Breast epithelium (tissue), 4 donors: ENCODE measurements around the gene GEMIN4. TPM values are rescaled to one million over a fixed set of nuclear protein-coding genes. Genes with fewer than 3 reads are reported as not detected.
A peak's percentile ranks its signal among the peaks of the same experiment; 100 is the strongest.
"Not testable (repeated sequence)": the region's sequence is repeated elsewhere in the genome, so short reads cannot be mapped to it uniquely, and the experiment has no call there.

Experiments
- DNase-seq, 2 donors: peaks; one replicate each; pipeline ENCODE4 v3.0.0-alpha.2; 2019; ENCODE audit warnings: low spot score in 2 of 2
- H3K27ac ChIP-seq, 2 donors: fragments of 200-600 bp; sonication (generic) in 1 of 2; one replicate each; pipeline ENCODE4 v1.5.1; 2016 to 2019; ENCODE audit warnings: mild to moderate bottlenecking in 1 of 2
- H3K27me3 ChIP-seq, 2 donors: fragments of 200-600 bp; sonication (generic) in 1 of 2; one replicate each; pipeline versions ENCODE4 v1.5.1 to v1.6.0; 2017 to 2019; ENCODE audit warnings: control low read depth in 1 of 2, mild to moderate bottlenecking in 1 of 2
- H3K36me3 ChIP-seq: fragments of 200-600 bp; one replicate; pipeline ENCODE4 v1.5.1; 2019
- H3K4me1 ChIP-seq, 2 donors: fragments of 200-600 bp; sonication (generic); one replicate each; pipeline ENCODE4 v1.5.1; 2016 to 2019; ENCODE audit warnings: control low read depth in 1 of 2
- H3K4me3 ChIP-seq, 3 donors: fragments of 200-600 bp; sonication (generic); 1 replicate in 2 of 3; 2 replicates in 1 of 3; pipeline ENCODE4 v1.5.1; 2016 to 2019; ENCODE audit warnings: mild to moderate bottlenecking in 3 of 3, moderate library complexity in 2 of 3
- H3K9me3 ChIP-seq, 2 donors: fragments of 200-600 bp; sonication (generic) in 1 of 2; one replicate each; pipeline ENCODE4 v1.5.1; 2016 to 2019; ENCODE audit warnings: control low read depth in 1 of 2
- CTCF ChIP-seq, 3 donors: fragments of 450-650 bp; IDR thresholded peaks; one replicate each; pipeline ENCODE4 v1.5.1; 2016 to 2017; ENCODE audit warnings: antibody characterized with exemption in 3 of 3, mild to moderate bottlenecking in 3 of 3, moderate library complexity in 3 of 3
- POLR2A ChIP-seq: fragments of 450-650 bp; IDR thresholded peaks from one replicate; pipeline ENCODE4 v1.6.1; 2016; ENCODE audit warnings: antibody characterized with exemption, mild to moderate bottlenecking, moderate library complexity
- POLR2AphosphoS5 ChIP-seq, 3 donors: sonication (generic); formaldehyde crosslinking; IDR thresholded peaks; one replicate each; pipeline ENCODE4 v1.6.1; 2017; ENCODE audit warnings: antibody characterized with exemption in 3 of 3
- intact Hi-C: fragments of 100-400 bp; cut with DNase I; formaldehyde crosslinking; loops from one replicate; pipeline ENCODE4 v1.15.1; 2023; ENCODE audit warnings: low total_unique reads
- total RNA-seq, 3 donors: library from RNA; depleted of rRNA; stranded (reverse); fragments of >200 nt; gene quantifications; one replicate each; pipeline ENCODE4 v1.1.0, GENCODE V29; 2016

GEMIN4 gene
- total RNA-seq, 3 donors from 2014 or later = 21.0 to 25.1 (median 22.1) TPM

- Histone ChIP-seq H3K27me3 (no peaks in the 10 kb centered on the region), H3K9me3 (no peaks in the 10 kb centered on the region), H3K4me1 (no peaks in the 10 kb centered on the region), H3K4me3 (no peak overlapping the region), H3K27ac (no peak overlapping the region), H3K36me3 (no peaks in the 10 kb centered on the region)
- DNase-seq = no peak
- no peak for TF ChIP-seq POLR2AphosphoS5 (IDR thresholded peaks at IDR 0.05)
- TF ChIP-seq CTCF (IDR thresholded peaks at IDR 0.05) = no peak
- no peak for TF ChIP-seq POLR2A
- intact Hi-C loops = no loop called here
These were observed 40.2 kb upstream of the GEMIN4 start for GRCh38 chr17:792277-792676.

GRCh38 chr17:791829-792228 lies 39.8 kb upstream of the GEMIN4 start:
- intact Hi-C loops = no loop called here
- TF ChIP-seq CTCF (IDR thresholded peaks at IDR 0.05) (no peak), POLR2AphosphoS5 (IDR thresholded peaks at IDR 0.05) (no peak), POLR2A (no peak)
- no peaks in the 10 kb centered on the region for H3K4me1 ChIP-seq
- no peaks in the 10 kb centered on the region for H3K9me3 ChIP-seq
- no peak overlapping the region for H3K4me3 ChIP-seq
- no peak overlapping the region for H3K27ac ChIP-seq
- no peaks in the 10 kb centered on the region for H3K36me3 ChIP-seq
- DNase-seq = no peak
- no peaks in the 10 kb centered on the region for H3K27me3 ChIP-seq

- not testable (repeated sequence) for H3K36me3 ChIP-seq
These were observed 38.8 kb upstream of the GEMIN4 start for GRCh38 chr17:790874-791247.

GRCh38 chr17:789931-790873 lies 38.1 kb upstream of the GEMIN4 start:
- H3K36me3 ChIP-seq, H3K4me3 ChIP-seq, H3K27me3 ChIP-seq, intact Hi-C loops, H3K9me3 ChIP-seq, H3K27ac ChIP-seq, H3K4me1 ChIP-seq: not testable (repeated sequence)
- peak in 1 of 2 donors; percentile 85 for DNase-seq

More at GRCh38 chr17:790874-791247, 38.8 kb upstream of the GEMIN4 start:
- DNase-seq, H3K27ac ChIP-seq, H3K4me1 ChIP-seq, intact Hi-C loops, H3K9me3 ChIP-seq, H3K27me3 ChIP-seq: not testable (repeated sequence)
- H3K4me3 ChIP-seq = peak overlapping the region in 1 of 3 donors; percentile 1

- H3K9me3 ChIP-seq = no peaks in the 10 kb centered on the region
- H3K27ac ChIP-seq = no peak overlapping the region
- H3K4me3 ChIP-seq = no peak overlapping the region
- peaks cover 0 to 4% of the 10 kb centered on the region in 2 donors for H3K4me1 ChIP-seq
- no peaks in the 10 kb centered on the region for H3K36me3 ChIP-seq
- TF ChIP-seq POLR2AphosphoS5 (IDR thresholded peaks at IDR 0.05) = no peak
- TF ChIP-seq CTCF (IDR thresholded peaks at IDR 0.05) = no peak
- no peak for TF ChIP-seq POLR2A
- intact Hi-C loops = no loop called here
- DNase-seq = no peak
- no peaks in the 10 kb centered on the region for H3K27me3 ChIP-seq
These were observed 37.2 kb upstream of the GEMIN4 start for GRCh38 chr17:789160-789840.

- intact Hi-C loops = no loop called here
- H3K4me3 ChIP-seq = no peak overlapping the region
- H3K4me1 ChIP-seq = peaks cover 0 to 11% of the 10 kb centered on the region in 2 donors
- no peak for TF ChIP-seq CTCF (IDR thresholded peaks at IDR 0.05)
- no peak for TF ChIP-seq POLR2AphosphoS5 (IDR thresholded peaks at IDR 0.05)
- TF ChIP-seq POLR2A = no peak
- H3K27ac ChIP-seq = no peak overlapping the region
- H3K27me3 ChIP-seq = no peaks in the 10 kb centered on the region
- no peaks in the 10 kb centered on the region for H3K9me3 ChIP-seq
- no peak for DNase-seq
- H3K36me3 ChIP-seq = no peaks in the 10 kb centered on the region
These were observed 36.5 kb upstream of the GEMIN4 start for GRCh38 chr17:788551-788950.
